H1 (cell line): ENCODE measurements around the gene ABHD4. TPM values are rescaled to one million over a fixed set of nuclear protein-coding genes. Genes with fewer than 3 reads are reported as not detected.

ENCODE experiments used
- CTCF ChIA-PET: fragments of 300-600 bp; sonication (Branson Sonifier 250); formaldehyde crosslinking; loops from one replicate; lab custom pipeline; 2021; ENCODE audit not compliant: partially characterized antibody; lab: Charles Lee
- POLR2A ChIA-PET: fragments of 300-600 bp; sonication (Branson Sonifier 250); formaldehyde crosslinking; loops from one replicate; lab custom pipeline; 2021; ENCODE audit warnings: inconsistent platforms; ENCODE audit not compliant: partially characterized antibody; lab: Charles Lee
- DNase-seq, 2 experiments: peaks; one replicate each; pipeline versions ENCODE4 v3.0.0 to v3.0.0-alpha.2; 2010 to 2022; ENCODE audit warnings: low spot score in 2 of 2, low read depth in 1 of 2, mixed read lengths in 1 of 2
- FAIRE-seq: peaks from 2 replicates; lab custom pipeline; 2011; peaks lifted over from hg19 to GRCh38; lab: Jason Lieb, UNC
- H2AFZ ChIP-seq: 2 replicates; pipeline ENCODE4 v1.8.1; 2012; ENCODE audit warnings: low read length, inconsistent platforms
- H2AK5ac ChIP-seq: 2 replicates; pipeline ENCODE4 v1.6.1; 2013; ENCODE audit warnings: low read depth, low read length
- H2BK120ac ChIP-seq: replicated peaks from 2 replicates; pipeline ENCODE3; 2013; ENCODE audit warnings: low read depth, low read length, inconsistent platforms
- H2BK12ac ChIP-seq: 2 replicates; pipeline ENCODE4 v1.6.1; 2013; ENCODE audit warnings: low read depth, low read length
- H2BK15ac ChIP-seq: 2 replicates; pipeline ENCODE4 v1.6.1; 2013; ENCODE audit warnings: low read length
- H2BK20ac ChIP-seq: 2 replicates; pipeline ENCODE4 v1.6.1; 2013; ENCODE audit warnings: low read length
- H2BK5ac ChIP-seq: 2 replicates; pipeline ENCODE4 v1.6.1; 2013; ENCODE audit warnings: low read depth, low read length
- H3K14ac ChIP-seq: 2 replicates; pipeline ENCODE4 v1.6.1; 2013; ENCODE audit warnings: inconsistent platforms; ENCODE audit not compliant: insufficient read length
- H3K18ac ChIP-seq: 2 replicates; pipeline ENCODE4 v1.6.1; 2013; ENCODE audit warnings: low read length; ENCODE audit errors: extremely low read depth
- H3K23ac ChIP-seq: 2 replicates; pipeline ENCODE4 v1.6.1; 2013; ENCODE audit warnings: inconsistent platforms; ENCODE audit not compliant: insufficient read length
- H3K23me2 ChIP-seq: 2 replicates; pipeline ENCODE4 v1.6.1; 2013; ENCODE audit warnings: low read depth, low read length
- H3K27ac ChIP-seq: 2 replicates; pipeline ENCODE4 v1.6.1; 2011; ENCODE audit warnings: low read depth, low read length, inconsistent platforms
- H3K27me3 ChIP-seq, 4 experiments: replicated peaks in 1 of 4; 1 replicate in 1 of 4; 2 replicates in 3 of 4; pipeline versions ENCODE4 v1.6.1 to v1.8.1; 2011 to 2013; ENCODE audit warnings: low read length in 3 of 4, mild to moderate bottlenecking in 3 of 4, inconsistent platforms in 2 of 4, mixed read lengths in 2 of 4, moderate library complexity in 1 of 4; ENCODE audit not compliant: control insufficient read depth in 3 of 4, insufficient read depth in 3 of 4; ENCODE audit errors: extremely low read depth in 1 of 4
- H3K36me3 ChIP-seq, 4 experiments: 2 replicates each; pipeline versions ENCODE4 v1.6.1 to v1.8.1; 2011 to 2013; ENCODE audit warnings: mild to moderate bottlenecking in 4 of 4, low read length in 3 of 4, moderate library complexity in 2 of 4, control low read depth in 1 of 4, inconsistent platforms in 1 of 4; ENCODE audit not compliant: insufficient read depth in 4 of 4, control insufficient read depth in 2 of 4
- H3K4ac ChIP-seq: replicated peaks from 2 replicates; pipeline ENCODE3; 2013; ENCODE audit warnings: low read length, low read depth, mixed read lengths, inconsistent platforms; ENCODE audit not compliant: insufficient read length
- H3K4me1 ChIP-seq, 4 experiments: replicated peaks in 1 of 4; 1 replicate in 1 of 4; 2 replicates in 3 of 4; pipeline versions ENCODE4 v1.6.1 to v1.8.1; 2011 to 2013; ENCODE audit warnings: low read length in 3 of 4, inconsistent platforms in 2 of 4, mixed read lengths in 1 of 4; ENCODE audit not compliant: insufficient read depth in 4 of 4, control insufficient read depth in 3 of 4
- H3K4me2 ChIP-seq, 2 experiments: 2 replicates each; pipeline versions ENCODE4 v1.6.1 to v1.8.1; 2011 to 2013; ENCODE audit warnings: low read depth in 2 of 2, low read length in 2 of 2, control low read depth in 1 of 2, inconsistent platforms in 1 of 2, mild to moderate bottlenecking in 1 of 2; ENCODE audit not compliant: insufficient read depth in 1 of 2
- H3K4me3 ChIP-seq, 4 experiments: fragments of 200-600, 300-600 bp in 1 of 4; sonication (generic), shearing (Covaris generic), sonication (Bioruptor Twin) in 1 of 4; 2 replicates each; pipeline versions ENCODE4 v1.5.1 to v1.8.1; 2011 to 2016; ENCODE audit warnings: low read length in 4 of 4, low read depth in 3 of 4, control low read depth in 2 of 4, inconsistent platforms in 2 of 4, mild to moderate bottlenecking in 2 of 4, mixed read lengths in 1 of 4, moderate library complexity in 1 of 4; ENCODE audit not compliant: insufficient read depth in 2 of 4; ENCODE audit errors: extremely low read depth in 1 of 4
- H3K56ac ChIP-seq: replicated peaks from 2 replicates; pipeline ENCODE3; 2013; ENCODE audit warnings: low read depth, mild to moderate bottlenecking, mixed read lengths, low read length, inconsistent platforms; ENCODE audit not compliant: insufficient read length
- H3K79me1 ChIP-seq: 2 replicates; pipeline ENCODE4 v1.6.1; 2013; ENCODE audit warnings: low read depth, low read length, control low read depth
- H3K79me2 ChIP-seq, 2 experiments: 2 replicates each; pipeline versions ENCODE4 v1.6.1 to v1.8.1; 2012 to 2013; ENCODE audit warnings: low read length in 2 of 2, mild to moderate bottlenecking in 2 of 2, inconsistent platforms in 1 of 2; ENCODE audit not compliant: insufficient read depth in 2 of 2, control insufficient read depth in 1 of 2
- H3K9ac ChIP-seq, 4 experiments: replicated peaks in 1 of 4; 1 replicate in 1 of 4; 2 replicates in 3 of 4; pipeline versions ENCODE4 v1.6.1 to v1.8.1; 2011 to 2013; ENCODE audit warnings: low read depth in 3 of 4, low read length in 3 of 4, control low read depth in 2 of 4, mild to moderate bottlenecking in 2 of 4, moderate library complexity in 2 of 4, inconsistent platforms in 1 of 4; ENCODE audit errors: extremely low read depth in 1 of 4
- H3K9me3 ChIP-seq, 2 experiments: 2 replicates each; pipeline versions ENCODE4 v1.6.1 to v1.8.1; 2012 to 2013; ENCODE audit warnings: mild to moderate bottlenecking in 2 of 2, moderate library complexity in 2 of 2, control low read depth in 1 of 2, inconsistent platforms in 1 of 2, low read depth in 1 of 2, low read length in 1 of 2, mixed read lengths in 1 of 2; ENCODE audit not compliant: insufficient read depth in 2 of 2
- H4K20me1 ChIP-seq, 2 experiments: replicated peaks in 1 of 2; 2 replicates each; pipeline versions ENCODE3 to v1.8.1; 2011 to 2013; ENCODE audit warnings: inconsistent platforms in 2 of 2, low read length in 2 of 2, mild to moderate bottlenecking in 1 of 2; ENCODE audit not compliant: insufficient read depth in 2 of 2, control insufficient read depth in 1 of 2
- H4K5ac ChIP-seq: 2 replicates; pipeline ENCODE4 v1.6.1; 2013; ENCODE audit warnings: low read length, low read depth, mixed read lengths, inconsistent platforms; ENCODE audit not compliant: insufficient read length
- H4K8ac ChIP-seq: 2 replicates; pipeline ENCODE4 v1.8.0; 2013; ENCODE audit warnings: mild to moderate bottlenecking, moderate library complexity, low read length, inconsistent platforms; ENCODE audit not compliant: insufficient read depth; ENCODE audit errors: extremely low read depth
- H4K91ac ChIP-seq: replicated peaks from 2 replicates; pipeline ENCODE3; 2013; ENCODE audit warnings: low read length, mixed read lengths, inconsistent platforms; ENCODE audit not compliant: insufficient read length
- BRCA1 ChIP-seq: IDR thresholded peaks from 2 replicates; pipeline ENCODE4 v1.6.1; 2012; ENCODE audit warnings: low read depth, low read length, improper control_type of control experiment
- CHD1 ChIP-seq: IDR thresholded peaks from 2 replicates; pipeline ENCODE4 v1.6.1; 2012; ENCODE audit warnings: low read depth, low read length, improper control_type of control experiment
- KDM4A ChIP-seq: IDR thresholded peaks from one replicate; pipeline ENCODE4 v1.7.1; 2012; ENCODE audit warnings: low read depth, mild to moderate bottlenecking, moderate library complexity, low read length, inconsistent platforms; ENCODE audit not compliant: severe bottlenecking
- SIX5 ChIP-seq: IDR thresholded peaks from 2 replicates; pipeline ENCODE4 v1.6.1; 2011; ENCODE audit warnings: mild to moderate bottlenecking, low read depth, low read length
- WGBS, 2 experiments: shearing (Covaris generic) in 1 of 2; methylation state at CpG; one replicate each; pipeline versions ENCODE4 v1.1.6 to v1.1.7; 2013 to 2015; ENCODE audit warnings: low lambda C conversion rate in 2 of 2, mixed read lengths in 2 of 2, inconsistent platforms in 1 of 2, low coverage in 1 of 2, missing lambda C conversion rate in 1 of 2; ENCODE audit not compliant: insufficient replicate concordance in 2 of 2, insufficient coverage in 1 of 2, insufficient read length in 1 of 2; ENCODE audit errors: extremely low coverage in 1 of 2, missing lambda C conversion rate in 1 of 2; 5-methylcytosine and 5-hydroxymethylcytosine counted together
- polyA plus RNA-seq, 7 experiments: library from polyadenylated mRNA; depleted of rRNA in 3 of 7; stranded (reverse) in 5 of 7; unstranded in 2 of 7; fragments of >200 nt in 5 of 7; fragments of 200-250 nt in 2 of 7; gene quantifications; 1 replicate in 5 of 7; 2 replicates in 1 of 7; 4 replicates in 1 of 7; pipeline versions ENCODE4 v1.2.1 to v1.2.3, GENCODE V29; 2011 to 2013; ENCODE audit warnings: missing spikeins in 2 of 7, mixed read lengths in 2 of 7
- total RNA-seq: library from RNA; stranded (reverse); fragmentation: NEBNext Ultra II Directional; extraction: Animal tissue kit (Norgen Biotek cat#: 25700); gene quantifications from 2 replicates; pipeline ENCODE4 v1.2.1, GENCODE V29; 2021

ABHD4 gene
- total and polyA plus RNA-seq, 2 of the 8 experiments (the other 6 are each of a cell fraction or from before 2014, with no cell fraction given), result 32.4 to 42.9 TPM

DNA sequence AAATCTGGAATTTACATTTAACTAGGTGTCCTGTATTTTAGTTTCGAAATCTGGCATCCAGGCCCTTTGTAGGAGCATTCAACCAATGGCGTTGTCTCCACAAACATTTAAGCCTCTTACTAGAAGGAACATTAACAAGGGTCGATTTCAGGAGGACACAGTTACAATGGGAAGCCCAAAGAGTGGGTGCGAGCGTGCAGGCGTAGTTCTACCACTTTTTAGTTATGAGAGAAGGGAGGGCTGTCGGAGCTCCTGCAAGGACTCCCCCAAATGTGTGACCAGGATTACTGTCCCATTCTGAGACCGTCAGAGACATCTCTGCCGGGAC, 365 bp upstream of the ABHD4 start:
- Histone ChIP-seq H2AFZ (peak overlapping the region; percentile 98), H3K23ac (no peak overlapping the region), H4K20me1 (peaks cover 0 to 4% of the 10 kb centered on the region in 2 experiments), H3K56ac (no peak overlapping the region), H3K79me1 (peaks cover 3% of the 10 kb centered on the region; the same call in 1 of the 2 replicates), H3K4ac (no peak overlapping the region), H3K79me2 (peaks cover 3 to 17% of the 10 kb centered on the region in 2 experiments), H2BK5ac (peak overlapping the region; percentile 75), H3K4me1 (peaks cover 2 to 10% (median 6%) of the 10 kb centered on the region in 4 experiments; a peak in 5 of 7 replicates), H3K27me3 (no peaks in the 10 kb centered on the region), H3K4me3 (peak overlapping the region; percentile 68 to 99 (median 84)), H2AK5ac (no peak overlapping the region), H2BK12ac (no peak overlapping the region; the same call in 1 of the 2 replicates), H3K9ac (peak overlapping the region in 3 of 4 experiments; percentile 25 to 82 (median 69); a peak in 5 of 7 replicates), H2BK120ac (no peak overlapping the region), H3K9me3 (no peaks in the 10 kb centered on the region), H3K23me2 (peaks cover 4% of the 10 kb centered on the region; the same call in 1 of the 2 replicates), H3K14ac (no peak overlapping the region), H2BK20ac (no peak overlapping the region), H3K27ac (no peak overlapping the region; the same call in 1 of the 2 replicates), H3K4me2 (peak overlapping the region; percentile 67 to 79), H4K5ac (no peak overlapping the region), H2BK15ac (0 out of 2 replicates have a peak overlapping the region, but pooled peaks have one; percentile 54), H4K8ac (no peak overlapping the region), H3K18ac (no peak overlapping the region), H3K36me3 (peaks cover 4 to 13% (median 12%) of the 10 kb centered on the region in 4 experiments), H4K91ac (no peak overlapping the region)
- FAIRE-seq, result no peak
- ChIA-PET POLR2A (interaction anchor here (0.5 to 2.7 kb wide), 7 partner anchors 8 to 359 kb away, joined by 3 to 22 read pairs (median 5); partner anchors contain the start of genes DAD1, HAUS4 and OXA1L), CTCF (interaction anchor here (1.2 to 5.2 kb wide), 7 partner anchors 8 to 222 kb away, joined by 3 to 29 read pairs (median 7); partner anchors contain the start of gene DAD1)
- DNase-seq, result no peak
- no peak for TF ChIP-seq SIX5
- peak; percentile 31 for TF ChIP-seq KDM4A
- TF ChIP-seq CHD1, result no peak
- no peak for TF ChIP-seq BRCA1
- WGBS, 2 experiments, result 18% methylated on average over 9 of the region's 9 CpGs; no CpG with 5 or more reads in 1 of the 2 experiments
